ENCODE results near the gene GRAMD1A.

DNA sequence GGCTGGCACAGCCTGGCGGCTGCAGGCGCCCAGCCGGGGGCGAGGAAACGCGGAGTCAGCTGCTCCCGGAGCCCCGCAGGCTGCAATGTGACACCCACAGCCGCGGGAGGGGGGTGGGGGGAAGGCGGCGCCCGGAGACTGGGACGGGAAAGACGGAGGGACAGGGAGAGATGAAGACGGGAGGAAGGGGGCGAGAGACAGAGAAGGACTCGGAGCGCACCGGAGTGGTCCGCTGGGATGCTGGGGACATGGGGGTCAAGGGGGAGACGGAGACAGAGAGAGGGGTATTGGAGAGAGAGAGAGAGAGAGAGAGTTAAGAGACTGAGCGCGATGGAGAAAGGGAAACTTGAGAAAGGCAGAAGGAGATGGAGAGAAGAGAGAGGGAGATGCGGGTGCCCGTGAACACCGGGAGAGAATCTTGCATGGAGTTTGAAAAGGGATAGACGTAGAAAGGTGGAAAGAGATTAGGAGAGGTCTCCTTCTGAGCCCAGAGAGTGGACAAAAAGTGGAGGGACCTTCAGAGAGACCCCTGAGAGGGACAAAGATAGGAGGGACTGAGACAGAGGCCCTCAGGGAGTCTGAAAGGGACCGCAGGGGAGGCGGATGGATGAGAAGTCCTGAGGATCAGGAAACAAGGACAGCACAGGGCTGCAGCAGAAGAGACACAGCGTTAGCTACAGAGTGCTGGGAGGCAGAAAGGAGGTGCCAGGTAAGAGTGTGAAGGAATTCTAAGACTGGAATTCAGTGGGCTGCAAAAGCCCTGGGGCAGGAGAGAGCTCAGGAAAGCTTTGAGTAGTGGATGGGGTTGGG lies 31.2 kb downstream of the GRAMD1A start:
- TF ChIP-seq, protein P1, sequence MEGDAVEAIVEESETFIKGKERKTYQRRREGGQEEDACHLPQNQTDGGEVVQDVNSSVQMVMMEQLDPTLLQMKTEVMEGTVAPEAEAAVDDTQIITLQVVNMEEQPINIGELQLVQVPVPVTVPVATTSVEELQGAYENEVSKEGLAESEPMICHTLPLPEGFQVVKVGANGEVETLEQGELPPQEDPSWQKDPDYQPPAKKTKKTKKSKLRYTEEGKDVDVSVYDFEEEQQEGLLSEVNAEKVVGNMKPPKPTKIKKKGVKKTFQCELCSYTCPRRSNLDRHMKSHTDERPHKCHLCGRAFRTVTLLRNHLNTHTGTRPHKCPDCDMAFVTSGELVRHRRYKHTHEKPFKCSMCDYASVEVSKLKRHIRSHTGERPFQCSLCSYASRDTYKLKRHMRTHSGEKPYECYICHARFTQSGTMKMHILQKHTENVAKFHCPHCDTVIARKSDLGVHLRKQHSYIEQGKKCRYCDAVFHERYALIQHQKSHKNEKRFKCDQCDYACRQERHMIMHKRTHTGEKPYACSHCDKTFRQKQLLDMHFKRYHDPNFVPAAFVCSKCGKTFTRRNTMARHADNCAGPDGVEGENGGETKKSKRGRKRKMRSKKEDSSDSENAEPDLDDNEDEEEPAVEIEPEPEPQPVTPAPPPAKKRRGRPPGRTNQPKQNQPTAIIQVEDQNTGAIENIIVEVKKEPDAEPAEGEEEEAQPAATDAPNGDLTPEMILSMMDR (IDR thresholded peaks at IDR 0.05; ENCODE audit: low read depth, low read length, poor library complexity, severe bottlenecking): no peak
- TF ChIP-seq EZH2phosphoT487 (IDR thresholded peaks at IDR 0.05; ENCODE audit: borderline replicate concordance, low read length): 0 out of 2 replicates have a peak, but pooled peaks have one; percentile 92
